Measurements from ENCODE around the gene SH3D21.

The SH3D21 gene

GRCh38 chr1:36307601-36308330, 1.6 kb downstream of the SH3D21 start:
- no peak overlapping the region for H3K4me3 ChIP-seq (ENCODE audit: low read depth, low read length)
- DNase-seq (ENCODE audit: low read depth) = no peak
- TF ChIP-seq MYC (IDR thresholded peaks at IDR 0.05; ENCODE audit: low read depth, low read length) = no peak
- TF ChIP-seq POLR2A (IDR thresholded peaks at IDR 0.05; ENCODE audit: extremely low read depth, insufficient read length) = no peak
- no peak for TF ChIP-seq MAX (IDR thresholded peaks at IDR 0.05; ENCODE audit: low read depth, low read length)
- TF ChIP-seq CTCF (IDR thresholded peaks at IDR 0.05; ENCODE audit: low read depth, low read length) = no peak

- TF ChIP-seq MYC (IDR thresholded peaks at IDR 0.05; ENCODE audit: low read depth, low read length) (no peak), MAX (IDR thresholded peaks at IDR 0.05; ENCODE audit: low read depth, low read length) (no peak), POLR2A (IDR thresholded peaks at IDR 0.05; ENCODE audit: extremely low read depth, insufficient read length) (no peak), CTCF (IDR thresholded peaks at IDR 0.05; ENCODE audit: low read depth, low read length) (no peak)
- no peak for DNase-seq (ENCODE audit: low read depth)
- no peak overlapping the region for H3K4me3 ChIP-seq (ENCODE audit: low read depth, low read length)
Observed at GRCh38 chr1:36309397-36309796, 3.2 kb downstream of the SH3D21 start.

- peak; percentile 41 for DNase-seq (ENCODE audit: low read depth)
- no peak overlapping the region for H3K4me3 ChIP-seq (ENCODE audit: low read depth, low read length)
- TF ChIP-seq CTCF (IDR thresholded peaks at IDR 0.05; ENCODE audit: low read depth, low read length) (no peak), MYC (IDR thresholded peaks at IDR 0.05; ENCODE audit: low read depth, low read length) (no peak), MAX (IDR thresholded peaks at IDR 0.05; ENCODE audit: low read depth, low read length) (no peak), POLR2A (IDR thresholded peaks at IDR 0.05; ENCODE audit: extremely low read depth, insufficient read length) (no peak)
Observed at GRCh38 chr1:36320291-36320761, 14.2 kb downstream of the SH3D21 start.

DNA sequence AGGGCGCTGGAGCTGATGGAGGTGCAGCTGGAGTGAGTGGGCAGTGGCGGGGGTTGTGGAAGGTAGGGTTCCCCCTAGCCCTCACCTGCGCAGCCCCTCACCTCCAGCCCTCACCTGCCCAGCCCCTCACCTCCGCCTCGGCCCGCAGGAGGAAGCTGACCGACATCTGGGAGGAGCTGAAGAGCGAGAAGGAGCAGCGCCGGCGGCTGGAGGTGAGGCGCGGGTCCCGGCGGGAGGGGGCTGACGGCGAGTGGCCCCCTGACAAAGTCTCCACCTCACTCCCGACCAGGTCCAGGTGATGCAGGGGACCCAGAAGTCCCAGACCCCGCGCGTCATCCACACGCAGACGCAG, 14.6 kb downstream of the SH3D21 start:
- DNase-seq (ENCODE audit: low read depth) = no peak
- TF ChIP-seq MYC (IDR thresholded peaks at IDR 0.05; ENCODE audit: low read depth, low read length) (no peak), POLR2A (IDR thresholded peaks at IDR 0.05; ENCODE audit: extremely low read depth, insufficient read length) (no peak), MAX (IDR thresholded peaks at IDR 0.05; ENCODE audit: low read depth, low read length) (no peak), CTCF (IDR thresholded peaks at IDR 0.05; ENCODE audit: low read depth, low read length) (no peak)

GRCh38 chr1:36321119-36321951, 15.2 kb downstream of the SH3D21 start:
- TF ChIP-seq MYC (IDR thresholded peaks at IDR 0.05; ENCODE audit: low read depth, low read length) (no peak), CTCF (IDR thresholded peaks at IDR 0.05; ENCODE audit: low read depth, low read length) (no peak), MAX (IDR thresholded peaks at IDR 0.05; ENCODE audit: low read depth, low read length) (no peak), POLR2A (IDR thresholded peaks at IDR 0.05; ENCODE audit: extremely low read depth, insufficient read length) (no peak)
- DNase-seq (ENCODE audit: low read depth) = peak; percentile 84
- H3K4me3 ChIP-seq (ENCODE audit: low read depth, low read length) = peak overlapping the region; percentile 53

More for the DNA sequence above, 14.6 kb downstream of the SH3D21 start:
- H3K4me3 ChIP-seq (ENCODE audit: low read depth, low read length) = no peak overlapping the region

All from NB4 (cell line).